Measurements from ENCODE around the gene SNRPE.

The SNRPE gene

DNA sequence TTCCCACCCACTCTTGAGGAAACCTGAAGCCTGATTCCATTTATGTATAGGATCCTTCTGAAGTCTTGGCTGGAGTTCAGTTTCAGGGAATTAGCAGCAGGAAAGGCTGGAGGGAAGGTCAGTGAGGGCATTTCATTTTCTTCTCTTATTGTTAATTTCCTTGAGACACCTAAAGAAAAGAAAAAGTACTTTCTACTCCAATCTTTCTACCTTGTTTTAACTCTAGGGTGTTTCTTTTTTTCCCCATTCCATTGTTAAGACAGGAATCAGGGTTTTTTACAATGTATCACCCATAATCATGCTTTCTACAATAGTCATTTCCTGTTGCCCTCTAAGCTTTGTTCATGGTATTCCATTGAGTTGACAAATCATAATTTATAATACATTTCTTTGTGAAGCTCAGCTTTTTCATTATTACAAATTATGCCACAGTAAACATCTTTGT, 27.4 kb downstream of the SNRPE start:
- no peak for DNase-seq

DNA sequence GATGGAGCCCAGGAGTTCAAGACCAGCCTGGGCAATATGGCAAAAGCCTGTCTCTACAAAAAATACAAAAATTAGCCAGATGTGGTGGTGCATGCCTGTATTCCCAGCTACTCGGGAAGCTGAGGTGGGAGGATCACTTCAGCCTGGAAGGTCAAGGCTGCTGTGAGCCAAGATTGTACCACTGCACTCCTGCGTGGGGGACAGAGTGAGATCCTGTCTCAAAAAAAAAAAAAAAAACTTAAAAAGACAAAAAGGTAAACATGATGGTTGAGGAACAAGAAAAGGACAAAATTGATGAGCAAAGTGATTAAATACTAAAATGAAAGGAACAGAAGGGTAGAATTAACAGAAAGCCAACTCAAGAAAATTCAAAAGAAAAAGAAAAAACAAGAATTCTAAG, 30.6 kb downstream of the SNRPE start:
- no peak for DNase-seq

DNA sequence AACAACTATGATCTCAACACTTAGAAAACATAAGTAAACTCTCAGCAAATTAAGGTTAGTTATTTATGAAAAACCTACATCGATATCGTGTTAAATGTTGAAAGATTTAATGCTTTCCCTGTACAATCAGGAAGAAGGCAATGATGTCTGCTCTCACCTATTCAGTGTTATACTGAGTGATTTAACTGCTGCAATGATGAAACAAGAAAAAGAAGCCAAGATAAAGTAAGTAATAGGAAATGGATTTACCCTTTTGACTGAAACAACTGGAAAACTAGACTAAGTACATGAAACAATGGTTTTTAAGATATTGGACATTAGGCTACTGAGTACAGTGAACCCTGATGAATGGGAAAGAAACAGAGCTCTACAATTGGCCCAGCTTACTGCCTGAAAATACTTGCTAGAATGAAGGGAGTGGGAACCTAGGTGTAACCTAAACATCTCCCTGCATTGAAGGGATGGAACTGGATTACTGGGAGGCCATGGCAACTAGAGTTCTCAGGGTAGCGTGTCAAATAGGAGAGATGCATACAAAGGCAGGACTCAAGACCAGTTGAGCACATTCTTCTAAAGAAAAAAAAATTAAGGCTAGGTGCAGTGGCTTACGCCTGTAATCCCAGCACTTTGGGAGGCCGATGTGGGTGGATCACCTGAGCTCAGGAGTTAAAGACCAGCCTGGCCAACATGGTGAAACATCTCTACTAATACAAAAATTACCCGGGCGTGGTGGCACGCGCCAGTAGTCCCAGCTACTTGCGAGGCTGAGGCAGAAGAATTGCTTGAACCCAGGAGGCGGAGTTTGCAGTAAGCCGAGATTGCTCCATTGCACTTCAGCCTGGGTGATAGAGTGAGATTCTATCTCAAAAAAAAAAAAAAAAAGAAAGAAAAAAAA, 37.3 kb downstream of the SNRPE start:
- no peak for DNase-seq

DNA sequence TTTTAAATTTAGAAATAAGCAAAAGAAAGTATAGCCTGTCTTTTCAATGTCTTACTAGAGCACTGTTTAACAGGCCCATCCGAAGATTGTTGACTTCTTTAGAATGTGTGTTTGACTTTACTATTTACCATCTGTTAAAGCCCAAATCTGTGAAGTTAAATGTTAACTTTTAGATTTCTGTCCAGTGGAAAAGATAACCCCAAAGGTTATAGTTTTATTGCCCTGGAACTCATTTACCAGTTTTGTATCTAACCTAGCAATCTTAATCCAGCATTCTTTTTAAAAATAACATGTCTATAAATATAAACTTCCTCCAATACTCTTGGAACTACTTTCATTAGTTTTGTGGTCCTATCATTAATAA, 37.9 kb downstream of the SNRPE start:
- no peak for DNase-seq

DNA sequence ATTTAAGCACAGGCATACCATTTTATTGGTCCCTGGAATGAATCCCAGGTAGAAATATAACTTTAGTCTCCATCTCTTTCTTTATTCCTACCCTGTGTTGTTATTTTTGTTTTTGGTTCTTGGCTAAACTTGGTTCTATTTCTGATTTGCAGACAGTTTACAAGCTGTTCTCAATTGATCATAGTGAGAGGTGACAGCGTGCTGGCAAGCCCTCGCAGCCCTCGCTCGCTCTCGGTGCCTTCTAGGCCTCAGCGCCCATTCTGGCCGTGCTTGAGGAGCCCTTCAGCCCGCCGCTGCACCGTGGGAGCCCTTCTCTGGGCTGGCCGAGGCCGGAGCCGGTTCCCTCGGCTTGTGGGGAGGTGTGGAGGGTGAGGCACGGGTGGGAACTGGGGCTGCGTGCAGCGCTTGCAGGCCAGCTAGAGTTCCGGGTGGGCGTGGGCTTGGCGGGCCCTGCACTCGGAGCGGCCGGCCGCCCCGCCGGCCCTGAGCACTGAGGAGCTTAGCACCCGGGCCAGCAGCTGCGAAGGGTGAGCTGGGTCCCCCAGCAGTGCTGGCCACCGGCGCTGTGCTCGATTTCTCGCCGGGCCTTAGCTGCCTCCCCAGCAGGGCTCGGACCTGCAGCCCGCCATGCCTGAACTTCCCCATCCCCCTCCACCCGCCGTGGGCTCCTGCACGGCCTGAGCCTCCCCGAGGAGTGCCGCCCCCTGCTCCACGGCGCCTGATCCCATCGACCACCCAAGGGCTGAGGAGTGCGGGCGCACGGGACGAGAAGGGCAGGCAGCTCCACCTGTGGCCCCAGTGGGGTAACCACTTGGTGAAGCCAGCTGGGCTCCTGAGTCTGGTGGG, 38.7 kb downstream of the SNRPE start:
- no peak for DNase-seq

DNA sequence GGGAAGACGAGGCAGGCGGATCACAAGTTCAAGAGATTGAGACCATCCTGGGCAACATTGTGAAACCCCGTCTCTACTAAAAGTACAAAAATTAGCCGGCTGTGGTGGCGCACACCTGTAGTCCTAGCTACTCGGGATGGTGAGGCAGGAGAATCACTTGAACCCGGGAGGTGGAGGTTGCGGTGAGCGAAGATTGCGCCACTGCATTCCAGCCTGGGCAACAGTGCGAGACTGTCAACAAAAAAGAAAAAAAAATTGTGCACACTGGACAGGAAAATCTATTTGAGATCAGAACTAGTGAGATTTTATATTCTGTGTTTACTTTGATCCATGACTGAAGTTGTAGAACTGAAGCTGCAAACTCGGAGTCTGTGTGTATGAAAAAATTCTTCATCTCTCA, 40.2 kb downstream of the SNRPE start:
- DNase-seq, result no peak

DNA sequence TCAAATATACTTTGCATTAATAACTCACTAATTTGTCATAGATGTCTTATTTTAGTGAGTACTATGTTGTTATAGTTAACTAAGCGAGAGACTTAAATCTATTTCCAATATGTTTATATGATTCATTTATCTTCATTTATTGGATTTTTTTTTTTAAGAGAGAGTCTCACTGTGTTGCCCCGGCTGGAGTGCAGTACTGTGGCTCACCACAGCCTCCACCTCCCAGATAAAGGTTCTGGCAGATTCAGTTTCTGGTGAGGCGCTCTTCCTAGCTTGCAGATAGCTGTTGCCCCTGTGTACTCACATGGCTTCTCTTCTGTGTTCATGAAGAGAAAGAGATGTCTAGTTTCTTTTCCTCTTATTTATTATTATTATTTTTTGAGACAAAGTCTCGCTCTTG, 43.9 kb downstream of the SNRPE start:
- DNase-seq, result no peak

DNA sequence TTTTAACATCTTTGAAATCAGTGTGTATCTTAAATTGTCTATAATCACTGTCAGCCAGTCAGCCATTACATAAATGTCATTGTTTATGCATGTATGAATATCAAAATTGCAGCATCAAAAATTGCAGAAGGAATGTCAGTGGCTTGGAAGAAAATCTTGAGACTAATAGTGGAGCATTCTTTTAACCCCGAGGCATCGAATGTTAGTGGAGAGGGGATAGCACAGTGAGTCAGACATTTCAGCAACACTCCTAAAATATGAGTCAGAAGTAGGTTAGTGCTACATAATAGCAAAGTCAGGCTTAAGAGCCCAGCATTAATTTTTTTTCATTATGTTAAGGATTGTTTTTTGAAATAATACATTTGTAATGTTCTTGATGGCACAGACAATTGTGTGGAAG, 45.5 kb downstream of the SNRPE start:
- DNase-seq, result no peak

DNA sequence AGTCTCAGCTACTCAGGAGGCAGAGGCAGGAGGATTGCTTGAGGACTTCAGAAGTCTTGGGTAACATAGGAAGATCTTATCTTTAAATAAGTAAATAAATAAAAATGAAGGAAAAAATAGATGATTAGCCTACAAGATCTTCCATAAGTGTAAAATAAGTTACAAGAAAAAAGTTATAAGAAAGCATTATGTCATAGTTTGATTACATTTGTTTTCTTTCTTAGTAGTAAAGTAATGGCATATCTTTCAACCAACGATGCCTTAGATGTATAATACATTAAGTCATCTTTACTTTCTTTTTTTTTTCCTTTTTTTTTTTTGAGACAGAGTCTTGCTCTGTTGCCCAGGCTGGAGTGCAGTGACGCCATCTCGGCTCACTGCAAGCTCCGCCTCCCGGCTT, 46.5 kb downstream of the SNRPE start:
- no peak for DNase-seq

DNA sequence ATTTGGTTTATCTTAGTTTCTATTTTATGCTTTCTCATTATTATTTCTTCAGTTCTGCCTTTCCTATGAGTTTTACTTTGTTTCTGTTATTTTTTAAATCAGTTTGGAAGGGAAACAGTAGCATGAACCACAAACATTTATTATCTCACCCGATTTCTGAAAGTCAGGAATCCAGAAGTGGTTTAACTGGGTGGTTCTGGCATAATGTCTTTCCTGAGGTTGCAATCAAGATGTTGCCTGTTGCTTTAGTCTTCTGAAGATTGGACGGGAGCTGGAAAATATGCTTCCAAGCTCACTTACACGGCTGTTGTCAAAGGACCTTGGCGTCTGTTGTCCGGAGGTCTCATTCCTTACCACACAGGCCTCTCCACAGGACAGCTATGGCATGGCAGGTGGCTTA, 50.4 kb downstream of the SNRPE start:
- DNase-seq, result no peak

DNA sequence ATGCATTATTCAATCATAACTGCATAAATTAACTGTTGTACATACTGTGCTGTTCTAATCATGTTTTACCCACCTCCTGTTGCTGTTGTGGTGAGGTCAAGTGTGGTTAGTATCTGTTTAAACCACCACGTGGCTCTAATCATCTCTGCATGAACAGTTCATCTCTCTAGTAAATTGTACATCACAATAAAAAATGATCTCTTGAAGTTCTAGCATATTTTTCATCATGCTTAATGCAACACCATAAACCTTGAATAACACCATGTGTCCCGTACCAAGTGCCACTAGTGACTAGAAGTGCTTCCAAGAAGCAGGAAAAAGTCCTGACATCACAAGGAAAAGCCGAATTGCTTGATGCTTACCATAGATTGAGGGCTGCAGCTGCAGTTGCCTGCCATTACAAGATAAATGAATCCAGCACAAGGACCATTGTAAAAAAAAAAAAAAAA, 51.7 kb downstream of the SNRPE start:
- DNase-seq, result no peak

DNA sequence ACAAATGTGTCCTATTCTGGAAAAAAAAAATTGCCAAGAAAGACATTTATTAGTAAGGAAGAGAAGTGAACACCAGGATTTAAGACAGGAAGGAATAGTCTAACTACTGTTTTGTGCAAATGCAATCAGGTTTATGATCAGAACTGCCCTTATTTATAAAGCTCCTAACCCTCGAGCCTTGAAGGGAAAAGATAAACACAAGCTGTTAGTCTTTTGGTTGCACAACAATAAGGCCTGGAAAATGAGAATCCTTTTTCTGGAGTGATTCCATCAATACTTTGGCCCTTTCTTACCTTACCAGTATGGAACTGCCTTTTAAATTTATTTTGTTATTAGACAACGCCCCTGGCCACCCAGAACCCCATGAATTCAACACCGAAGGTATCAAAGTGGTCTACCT, 52.9 kb downstream of the SNRPE start:
- DNase-seq, result no peak

DNA sequence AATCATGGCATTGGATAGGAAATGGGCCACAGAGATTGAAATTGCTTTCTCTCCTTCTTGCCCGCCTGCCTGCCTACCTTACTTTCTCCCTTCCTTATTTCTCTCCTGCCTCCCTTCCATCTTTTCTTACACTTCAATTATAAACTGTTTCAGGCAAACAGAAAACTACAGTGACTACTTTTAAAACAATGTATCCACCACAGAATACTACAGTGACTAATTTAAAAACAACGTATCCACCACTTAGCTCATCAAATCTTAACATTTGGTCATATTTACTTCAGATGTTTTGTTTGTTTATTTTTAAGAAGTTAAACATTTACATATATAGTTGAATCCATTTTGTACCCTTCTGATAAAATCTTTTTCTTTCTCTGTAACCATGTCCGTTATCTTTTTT, 54.4 kb downstream of the SNRPE start:
- DNase-seq, result no peak

DNA sequence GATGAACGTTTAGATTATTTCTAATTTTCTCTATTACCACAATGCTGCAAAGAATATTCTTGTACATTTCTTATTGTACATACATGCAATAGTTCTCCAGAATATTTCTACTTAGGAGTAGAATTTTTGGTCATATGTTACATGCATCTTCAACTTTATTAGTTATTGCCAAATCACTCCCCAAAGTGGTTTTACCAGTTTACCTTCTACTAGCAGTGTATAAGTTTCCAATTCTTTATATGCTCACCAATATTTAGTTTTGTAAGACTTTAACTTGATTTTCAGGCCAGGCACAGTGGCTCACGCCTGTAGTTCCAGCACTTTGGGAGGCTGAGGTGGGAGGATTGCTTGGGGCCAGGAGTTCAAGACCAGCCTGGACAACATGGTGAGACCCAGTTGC, 55.4 kb downstream of the SNRPE start:
- DNase-seq, result no peak

All from NCI-H774 (cell line).